Measurements from ENCODE around the gene ANGPTL2.

The ANGPTL2 gene

GRCh38 chr9:127136081-127136879 is 13.8 kb upstream of the ANGPTL2 start:
- DNase-seq, result no peak

- no peak for DNase-seq
Observed at GRCh38 chr9:127135056-127135745, 12.8 kb upstream of the ANGPTL2 start.

- no peak for DNase-seq
Observed at GRCh38 chr9:127133739-127134167, 11.3 kb upstream of the ANGPTL2 start.

GRCh38 chr9:127132921-127133647 is 10.6 kb upstream of the ANGPTL2 start:
- DNase-seq, result peak; percentile 44

GRCh38 chr9:127132375-127132774 is 9.9 kb upstream of the ANGPTL2 start:
- no peak for DNase-seq

DNA sequence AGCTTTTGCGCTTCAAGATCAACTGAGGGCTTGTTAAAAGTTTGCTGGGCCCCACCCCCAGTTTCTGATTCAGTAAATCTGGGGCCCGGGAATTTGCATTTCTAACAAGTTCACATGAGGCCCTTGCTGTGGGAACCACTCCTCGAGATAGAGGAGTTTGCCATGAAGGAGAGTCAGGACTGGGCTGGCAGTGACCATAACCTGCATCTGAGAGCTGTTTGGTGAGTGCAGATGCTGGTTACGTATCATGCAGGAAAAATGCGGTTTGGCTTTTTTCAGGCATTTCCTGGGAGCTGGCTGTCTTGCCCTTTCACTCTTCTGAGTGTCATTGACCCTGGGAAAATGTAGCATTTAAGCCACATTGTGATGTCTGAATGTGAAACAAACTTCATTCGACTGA is 9.4 kb upstream of the ANGPTL2 start:
- no peak for DNase-seq

DNA sequence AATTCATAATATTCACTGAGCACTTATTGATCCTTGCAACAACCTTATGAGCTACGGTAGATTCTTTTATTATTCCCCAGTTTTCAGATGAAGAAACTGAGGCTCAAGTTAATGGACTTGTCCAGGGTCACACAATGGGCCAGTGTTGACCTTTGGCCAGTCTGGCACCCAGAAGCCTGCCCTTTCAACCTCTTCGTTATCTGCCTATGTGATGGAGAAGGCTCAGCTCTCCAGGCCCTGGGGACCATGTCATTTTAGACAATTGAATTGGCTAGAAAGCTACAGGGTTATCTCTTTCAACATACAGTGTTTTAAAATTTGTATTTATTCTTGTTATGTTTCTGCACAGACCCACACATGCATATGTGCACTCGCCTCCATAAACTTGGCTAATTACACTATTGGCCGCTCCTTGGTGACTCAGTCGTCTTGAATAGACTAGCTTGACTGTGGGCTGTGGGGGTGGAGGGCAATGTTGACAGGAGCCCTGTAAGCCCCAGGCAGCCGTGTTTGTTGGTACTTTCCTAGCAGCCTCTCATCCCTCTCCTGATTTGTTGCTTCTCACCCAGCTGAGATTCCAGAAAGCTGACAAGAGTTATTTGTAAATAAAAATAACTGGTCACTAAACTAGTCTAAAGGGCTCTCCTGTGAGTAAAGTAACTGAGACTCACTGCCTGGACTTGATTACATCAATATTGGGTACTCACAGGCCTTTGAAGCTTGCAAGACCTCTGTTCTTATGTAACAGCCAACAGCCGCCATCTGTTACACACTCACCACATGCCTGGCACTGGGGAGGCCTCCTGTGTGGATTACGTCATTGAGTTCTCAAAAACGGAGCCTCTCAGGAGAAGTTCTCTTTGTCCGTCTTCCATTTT is 8.5 kb upstream of the ANGPTL2 start:
- peak; percentile 83 for DNase-seq

GRCh38 chr9:127130235-127130634 is 7.8 kb upstream of the ANGPTL2 start:
- DNase-seq, result no peak

DNA sequence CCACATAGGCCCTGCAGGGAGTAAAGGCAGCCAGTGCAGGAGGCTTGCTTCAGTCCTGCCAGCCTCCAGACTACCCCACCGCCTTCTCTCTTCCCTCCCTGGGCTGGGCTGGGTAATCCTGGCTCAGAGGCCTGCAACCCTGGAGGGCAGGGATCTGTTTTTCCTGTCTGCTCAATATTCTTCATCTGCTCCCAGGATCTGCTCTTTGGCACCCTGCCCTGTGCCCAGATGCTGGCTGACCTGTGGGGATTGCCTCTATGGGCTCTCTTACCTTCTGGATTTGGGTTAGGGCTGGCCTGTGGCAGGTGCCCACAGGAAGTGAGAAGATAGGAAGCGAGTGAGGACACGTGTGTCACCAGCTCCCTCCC is 7.3 kb upstream of the ANGPTL2 start:
- DNase-seq, result no peak

DNA sequence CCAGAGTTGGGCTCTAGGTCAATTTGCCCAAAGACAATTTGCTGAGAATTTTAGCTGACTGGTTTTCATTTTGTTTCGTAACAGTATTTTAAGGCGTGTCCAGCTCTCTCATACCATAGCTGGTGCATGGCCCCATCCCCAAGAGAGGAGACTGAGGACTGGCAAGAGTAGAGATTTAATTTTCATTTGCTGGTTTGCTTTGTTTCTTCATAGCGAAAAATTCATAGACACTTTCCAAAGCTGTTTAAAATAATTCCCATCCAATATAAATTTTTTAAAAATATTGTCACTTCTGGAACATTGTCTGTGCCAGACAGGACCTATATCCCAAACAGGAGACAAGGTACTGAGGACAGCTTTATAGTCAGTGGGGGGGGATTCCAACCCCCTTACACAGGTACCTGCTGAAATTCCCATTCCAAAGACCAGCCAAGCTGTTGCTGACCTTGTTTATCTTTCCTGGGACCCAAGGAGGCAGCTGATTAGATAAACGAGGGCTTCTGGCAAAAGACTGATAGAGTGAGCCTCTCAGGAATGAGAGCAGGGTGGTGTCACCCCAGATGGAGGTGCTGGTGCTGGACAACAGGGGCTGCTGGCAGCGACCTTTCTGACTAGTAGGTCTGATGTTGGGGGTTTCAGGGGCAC is 6.8 kb upstream of the ANGPTL2 start:
- DNase-seq, result no peak

- no peak for DNase-seq
Observed at GRCh38 chr9:127128341-127129072, 6.1 kb upstream of the ANGPTL2 start.

DNA sequence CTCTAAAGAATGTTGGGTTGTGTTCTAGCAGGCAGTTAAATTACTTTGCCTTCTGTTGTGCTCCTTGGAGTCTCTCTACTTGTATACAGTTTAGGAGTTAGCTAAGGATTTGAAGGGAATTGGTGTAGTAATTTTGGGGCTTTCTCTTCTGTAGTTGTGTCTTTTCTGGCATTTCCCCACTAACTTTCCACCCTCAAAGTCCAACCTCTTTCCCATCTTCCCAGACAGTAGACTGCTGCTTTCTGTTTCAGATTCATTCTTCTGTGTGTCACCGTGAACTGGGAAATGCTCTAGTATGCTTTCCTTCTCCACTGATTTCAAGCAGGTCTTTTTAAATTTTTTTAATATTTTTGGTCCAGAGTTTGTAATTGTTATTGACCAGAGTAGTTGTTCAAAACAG is 4.5 kb upstream of the ANGPTL2 start:
- DNase-seq, result no peak

DNA sequence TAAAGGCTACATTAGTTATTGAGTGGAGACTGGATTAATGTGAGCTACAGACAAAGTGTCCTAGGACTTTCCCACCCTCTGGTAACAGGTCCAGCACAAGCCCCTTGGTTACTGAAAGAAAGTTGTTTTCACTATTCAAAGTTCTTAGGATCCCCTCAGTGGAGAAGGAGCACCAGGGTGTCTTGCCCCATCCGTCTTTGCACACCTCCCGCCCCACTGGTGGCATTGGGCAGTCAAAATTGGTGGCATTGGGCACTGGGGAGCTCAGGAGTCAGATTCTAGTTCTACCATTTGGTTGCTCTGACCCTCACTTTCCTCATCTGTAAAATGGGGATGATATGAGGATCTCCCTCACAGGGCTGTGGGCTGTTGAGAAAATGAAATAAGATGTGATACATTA is 2.4 kb upstream of the ANGPTL2 start:
- no peak for DNase-seq

- no peak for DNase-seq
Observed at GRCh38 chr9:127124111-127124531, 1.7 kb upstream of the ANGPTL2 start.

DNA sequence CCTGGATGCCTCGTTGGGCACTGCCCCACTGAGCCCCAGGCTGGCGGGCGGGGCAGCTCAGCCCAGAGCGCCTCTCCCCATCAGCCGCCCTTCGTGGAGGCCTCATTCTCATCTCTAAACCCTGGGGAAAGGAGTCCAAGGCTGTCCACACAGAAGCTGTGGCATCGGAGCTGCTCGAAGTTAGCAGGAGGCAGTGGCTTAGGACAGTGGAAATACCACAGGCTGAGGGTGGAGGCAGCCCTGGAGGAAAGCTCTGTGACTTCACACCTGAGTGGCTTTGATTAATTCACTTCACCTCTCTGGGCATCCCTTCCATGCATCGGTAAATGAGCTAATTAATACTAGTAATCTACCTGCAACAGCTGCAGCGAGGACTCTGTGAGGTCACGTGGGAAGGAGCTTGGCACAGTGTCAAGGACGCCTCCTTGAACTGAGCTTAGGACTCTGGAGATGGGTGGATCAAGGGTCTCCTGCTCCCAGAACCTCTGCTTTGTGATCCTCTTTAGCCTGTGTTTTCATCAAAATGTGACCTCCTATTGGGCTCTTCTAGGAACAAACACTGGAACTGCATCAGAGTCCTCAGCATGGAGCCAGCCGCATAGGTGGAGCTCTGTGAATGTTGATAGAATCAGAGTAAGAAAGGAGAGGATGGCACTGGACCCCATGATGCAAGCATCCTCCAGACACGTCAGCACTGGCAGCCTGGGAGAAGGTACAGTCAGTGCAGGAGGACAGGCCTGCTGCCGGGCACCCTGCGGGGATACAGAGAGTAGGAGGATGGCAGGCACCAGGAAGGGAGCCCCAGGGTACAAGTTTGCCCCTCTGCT is 842 bp upstream of the ANGPTL2 start:
- DNase-seq, result no peak

- no peak for DNase-seq
Observed at GRCh38 chr9:127121628-127122175, 733 bp downstream of the ANGPTL2 start.

DNA sequence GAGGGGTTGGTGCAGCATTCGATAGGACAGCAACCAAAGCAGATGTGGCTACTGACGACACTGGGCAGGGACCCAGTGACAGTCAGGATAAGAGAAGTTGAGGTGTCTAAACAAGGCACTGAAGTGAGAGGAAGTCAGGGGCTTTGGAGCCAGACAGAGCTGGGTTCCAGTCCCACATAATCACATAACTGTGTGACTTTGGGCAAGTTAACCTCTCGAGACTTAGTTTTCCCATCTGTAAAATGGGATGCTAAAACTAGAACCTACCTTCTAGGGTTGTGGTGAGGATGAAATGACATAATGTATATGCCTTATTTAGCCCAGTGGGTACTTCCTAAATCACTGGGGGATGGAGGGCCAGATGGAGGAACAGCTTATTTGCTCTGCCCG is 3.1 kb downstream of the ANGPTL2 start:
- no peak for DNase-seq

GRCh38 chr9:127118597-127119319 is 3.7 kb downstream of the ANGPTL2 start:
- DNase-seq, result no peak

- DNase-seq, result no peak
Observed at GRCh38 chr9:127117801-127118200, 4.6 kb downstream of the ANGPTL2 start.

DNA sequence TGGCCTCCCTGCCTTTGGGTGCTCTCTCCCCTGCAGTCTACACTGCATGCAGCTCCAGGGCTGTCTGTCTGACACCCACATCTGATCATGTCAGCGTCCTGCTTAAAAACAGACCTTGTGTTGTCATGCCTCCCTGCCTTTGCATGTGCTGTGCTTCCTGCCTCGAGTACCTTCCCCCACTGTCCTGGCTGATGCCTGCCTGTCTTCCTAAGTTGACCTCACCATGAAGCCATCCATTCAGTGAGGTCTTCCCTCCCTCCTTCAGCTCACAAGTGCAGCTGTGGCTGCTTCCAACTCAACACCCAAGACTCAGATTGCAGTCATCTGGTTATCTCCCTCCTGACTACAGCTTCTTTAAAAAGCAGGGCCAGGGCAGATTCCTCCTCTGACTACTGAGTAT is 5.5 kb downstream of the ANGPTL2 start:
- DNase-seq, result no peak
